ENCODE results near the gene MBOAT2. TPM values are rescaled to one million over a fixed set of nuclear protein-coding genes. Genes with fewer than 3 reads are reported as not detected.
"Not testable (repeated sequence)": the region's sequence is repeated elsewhere in the genome, so short reads cannot be mapped to it uniquely, and the experiment has no call there.

MBOAT2 gene
- total RNA-seq, 2 donors from 2014 or later, result 5.2 to 5.8 TPM

DNA sequence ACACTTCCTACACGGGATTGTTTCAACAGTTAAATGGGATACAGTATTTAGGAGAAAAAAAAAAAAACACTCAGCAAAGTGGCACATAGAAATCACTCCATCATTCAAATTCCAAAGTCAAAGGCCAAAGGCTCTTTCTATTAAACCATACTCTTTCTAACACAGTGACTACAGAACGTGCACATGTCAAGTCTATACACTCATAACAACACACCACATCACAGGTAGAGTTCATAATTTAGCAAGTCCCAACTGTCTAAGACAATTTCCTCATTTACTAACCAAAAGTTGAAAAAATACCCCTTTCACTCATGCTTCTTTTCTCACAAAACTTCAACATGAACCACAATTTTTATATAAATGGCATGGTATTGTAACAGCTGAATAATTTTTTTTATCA is 70.8 kb downstream of the MBOAT2 start:
- Histone ChIP-seq H3K4me3 (no peak overlapping the region), H3K27ac (no peak overlapping the region), H3K9me3 (no peaks in the 10 kb centered on the region), H3K27me3 (no peaks in the 10 kb centered on the region), H3K4me1 (no peaks in the 10 kb centered on the region), H3K36me3 (no peaks in the 10 kb centered on the region)
- TF ChIP-seq, protein P1, sequence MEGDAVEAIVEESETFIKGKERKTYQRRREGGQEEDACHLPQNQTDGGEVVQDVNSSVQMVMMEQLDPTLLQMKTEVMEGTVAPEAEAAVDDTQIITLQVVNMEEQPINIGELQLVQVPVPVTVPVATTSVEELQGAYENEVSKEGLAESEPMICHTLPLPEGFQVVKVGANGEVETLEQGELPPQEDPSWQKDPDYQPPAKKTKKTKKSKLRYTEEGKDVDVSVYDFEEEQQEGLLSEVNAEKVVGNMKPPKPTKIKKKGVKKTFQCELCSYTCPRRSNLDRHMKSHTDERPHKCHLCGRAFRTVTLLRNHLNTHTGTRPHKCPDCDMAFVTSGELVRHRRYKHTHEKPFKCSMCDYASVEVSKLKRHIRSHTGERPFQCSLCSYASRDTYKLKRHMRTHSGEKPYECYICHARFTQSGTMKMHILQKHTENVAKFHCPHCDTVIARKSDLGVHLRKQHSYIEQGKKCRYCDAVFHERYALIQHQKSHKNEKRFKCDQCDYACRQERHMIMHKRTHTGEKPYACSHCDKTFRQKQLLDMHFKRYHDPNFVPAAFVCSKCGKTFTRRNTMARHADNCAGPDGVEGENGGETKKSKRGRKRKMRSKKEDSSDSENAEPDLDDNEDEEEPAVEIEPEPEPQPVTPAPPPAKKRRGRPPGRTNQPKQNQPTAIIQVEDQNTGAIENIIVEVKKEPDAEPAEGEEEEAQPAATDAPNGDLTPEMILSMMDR (IDR thresholded peaks at IDR 0.05), result no peak
- no peak for DNase-seq (ENCODE audit: low spot score)

DNA sequence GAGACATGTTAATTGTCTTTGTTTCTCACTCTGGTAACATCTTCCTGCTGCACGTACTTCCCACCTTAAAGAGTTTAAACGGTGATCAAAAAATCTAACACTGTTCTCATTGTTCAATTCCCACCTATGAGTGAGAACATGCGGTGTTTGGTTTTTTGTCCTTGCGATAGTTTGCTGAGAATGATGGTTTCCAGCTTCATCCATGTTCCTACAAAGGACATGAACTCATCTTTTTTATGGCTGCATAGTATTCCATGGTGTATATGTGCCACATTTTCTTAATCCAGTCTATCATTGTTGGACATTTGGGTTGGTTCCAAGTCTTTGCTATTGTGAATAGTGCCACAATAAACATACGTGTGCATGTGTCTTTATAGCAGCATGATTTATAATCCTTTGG is 73.3 kb downstream of the MBOAT2 start:
- H3K27me3 ChIP-seq; DNase-seq (ENCODE audit: low spot score); H3K4me3 ChIP-seq; H3K27ac ChIP-seq; H3K4me1 ChIP-seq; H3K9me3 ChIP-seq; H3K36me3 ChIP-seq: not testable (repeated sequence)

DNA sequence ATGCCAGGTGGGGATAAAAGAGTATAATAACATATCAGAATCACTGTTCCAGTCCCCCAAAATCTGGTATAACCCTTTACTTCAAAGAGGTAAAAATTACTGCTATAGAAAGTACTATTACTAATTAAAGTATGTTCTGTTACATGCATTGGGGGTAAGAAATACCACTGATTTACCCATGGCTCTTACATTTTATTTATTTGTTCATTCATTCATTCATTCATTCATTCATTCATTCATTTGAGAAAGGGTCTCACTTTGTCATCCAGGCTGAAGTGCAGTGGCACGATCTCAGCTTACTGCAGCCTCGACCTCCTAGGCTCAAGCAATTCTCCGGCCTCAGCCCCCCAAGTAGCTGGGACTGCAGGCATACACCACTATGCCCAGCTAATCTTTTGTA is 74.4 kb downstream of the MBOAT2 start:
- Histone ChIP-seq H3K4me1 (no peaks in the 10 kb centered on the region), H3K27ac (no peak overlapping the region), H3K27me3 (no peaks in the 10 kb centered on the region), H3K9me3 (no peaks in the 10 kb centered on the region), H3K36me3 (no peaks in the 10 kb centered on the region), H3K4me3 (no peak overlapping the region)
- no peak for DNase-seq (ENCODE audit: low spot score)
- TF ChIP-seq, protein P1 (IDR thresholded peaks at IDR 0.05), result no peak

DNA sequence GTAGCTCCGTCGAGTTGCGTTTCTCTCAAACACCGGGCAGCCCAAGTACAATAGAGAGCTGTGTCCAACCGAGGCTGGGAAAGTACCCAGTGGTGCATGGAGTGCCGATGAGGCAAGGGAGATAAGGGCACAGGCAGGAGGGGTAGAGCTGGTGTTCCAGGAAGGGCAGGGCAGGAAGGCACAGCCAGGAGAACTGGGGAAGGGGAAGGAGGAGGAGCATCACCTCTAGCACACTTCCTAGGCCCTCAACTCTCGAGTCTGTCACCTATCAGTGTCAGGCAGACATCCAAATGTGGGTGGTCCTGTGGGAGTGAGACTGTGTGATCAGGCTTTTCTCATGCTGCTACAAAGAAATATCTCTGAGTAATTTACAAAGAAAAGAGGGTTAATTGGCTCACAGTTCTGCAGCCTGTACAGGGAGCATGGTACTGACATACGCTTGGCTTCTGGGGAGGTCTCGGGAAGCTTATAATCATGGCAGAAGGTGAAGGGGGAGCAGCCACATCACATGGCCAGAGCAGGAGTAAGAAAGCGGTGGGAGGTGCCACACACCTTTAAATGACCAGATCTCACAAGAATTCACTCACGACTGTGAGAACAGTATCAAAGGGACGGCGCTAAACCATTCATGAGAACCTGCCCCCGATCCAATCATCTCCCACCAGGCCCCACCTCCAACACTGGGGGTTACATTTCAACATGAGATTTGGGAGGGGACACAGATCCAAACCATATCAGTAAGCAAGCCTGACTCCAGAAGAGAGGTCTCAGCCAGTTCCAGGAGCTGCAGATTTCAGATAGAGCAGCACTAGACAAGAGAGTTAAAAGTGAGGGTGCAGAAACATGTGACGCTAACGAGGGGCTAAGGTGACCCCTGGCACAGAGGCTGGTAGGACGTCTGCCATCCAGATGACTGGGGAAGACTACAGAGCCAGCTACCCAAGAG is 75.7 kb downstream of the MBOAT2 start:
- no peaks in the 10 kb centered on the region for H3K9me3 ChIP-seq
- no peak for DNase-seq (ENCODE audit: low spot score)
- TF ChIP-seq, protein P1 (IDR thresholded peaks at IDR 0.05), result no peak
- no peak overlapping the region for H3K27ac ChIP-seq
- no peaks in the 10 kb centered on the region for H3K4me1 ChIP-seq
- H3K27me3 ChIP-seq, result no peaks in the 10 kb centered on the region
- no peaks in the 10 kb centered on the region for H3K36me3 ChIP-seq
- H3K4me3 ChIP-seq, result no peak overlapping the region

DNA sequence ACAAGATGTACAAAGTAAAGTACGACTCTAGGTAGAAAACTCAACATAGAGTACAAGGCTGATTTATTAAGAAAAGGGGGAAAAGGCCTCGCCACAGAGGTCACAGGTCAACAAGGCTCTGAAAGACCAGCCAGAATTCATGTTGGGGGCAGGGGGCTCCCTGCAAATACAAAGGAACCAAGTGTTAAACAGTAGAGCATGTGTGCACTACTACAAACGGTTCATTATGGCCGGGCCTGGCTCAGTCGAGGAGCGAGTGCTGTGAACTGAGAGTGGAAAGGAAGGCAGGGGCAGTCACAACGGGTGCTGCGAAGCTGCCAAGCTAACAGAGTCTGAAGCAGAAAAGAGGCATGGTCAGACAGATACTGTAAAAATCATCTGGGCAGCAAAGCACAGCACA is 77.1 kb downstream of the MBOAT2 start:
- Histone ChIP-seq H3K4me1 (no peaks in the 10 kb centered on the region), H3K36me3 (no peaks in the 10 kb centered on the region), H3K27ac (no peak overlapping the region), H3K9me3 (no peaks in the 10 kb centered on the region), H3K4me3 (no peak overlapping the region), H3K27me3 (no peaks in the 10 kb centered on the region)
- TF ChIP-seq, protein P1 (IDR thresholded peaks at IDR 0.05), result no peak
- no peak for DNase-seq (ENCODE audit: low spot score)

DNA sequence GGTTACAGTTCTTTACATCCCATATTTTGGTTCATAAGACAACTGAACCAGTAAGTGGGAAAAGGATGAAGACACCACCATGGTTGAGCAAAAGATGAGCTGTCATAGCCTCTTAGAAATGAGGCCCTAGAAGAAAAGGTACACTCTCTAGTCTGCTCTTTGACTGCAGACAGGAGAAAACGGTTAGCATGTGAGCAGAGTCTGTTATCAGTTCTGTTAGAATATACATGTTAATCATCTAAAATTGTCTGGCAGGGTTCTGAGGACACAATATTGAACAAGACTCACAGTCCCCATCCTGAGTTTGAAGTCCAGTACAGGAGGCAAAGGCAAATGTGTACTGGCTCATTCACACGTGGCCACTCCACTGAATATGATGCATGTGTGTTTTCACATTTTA is 78.1 kb downstream of the MBOAT2 start:
- no peak overlapping the region for H3K27ac ChIP-seq
- no peaks in the 10 kb centered on the region for H3K4me1 ChIP-seq
- no peaks in the 10 kb centered on the region for H3K27me3 ChIP-seq
- H3K9me3 ChIP-seq, result no peaks in the 10 kb centered on the region
- no peak for DNase-seq (ENCODE audit: low spot score)
- no peaks in the 10 kb centered on the region for H3K36me3 ChIP-seq
- no peak overlapping the region for H3K4me3 ChIP-seq
- TF ChIP-seq, protein P1 (IDR thresholded peaks at IDR 0.05), result no peak

All from right atrium auricular region (tissue), 2 donors.